HG03045 (cell line): ENCODE data around the gene FRMD4A.

Experiments used
- ATAC-seq: cut with Tn5 transposase; IDR thresholded peaks from one replicate; pipeline ENCODE4 v1.9.1; 2021; ENCODE audit warnings: mild to moderate bottlenecking, moderate library complexity; ENCODE audit not compliant: unreplicated experiment

Gene FRMD4A

DNA sequence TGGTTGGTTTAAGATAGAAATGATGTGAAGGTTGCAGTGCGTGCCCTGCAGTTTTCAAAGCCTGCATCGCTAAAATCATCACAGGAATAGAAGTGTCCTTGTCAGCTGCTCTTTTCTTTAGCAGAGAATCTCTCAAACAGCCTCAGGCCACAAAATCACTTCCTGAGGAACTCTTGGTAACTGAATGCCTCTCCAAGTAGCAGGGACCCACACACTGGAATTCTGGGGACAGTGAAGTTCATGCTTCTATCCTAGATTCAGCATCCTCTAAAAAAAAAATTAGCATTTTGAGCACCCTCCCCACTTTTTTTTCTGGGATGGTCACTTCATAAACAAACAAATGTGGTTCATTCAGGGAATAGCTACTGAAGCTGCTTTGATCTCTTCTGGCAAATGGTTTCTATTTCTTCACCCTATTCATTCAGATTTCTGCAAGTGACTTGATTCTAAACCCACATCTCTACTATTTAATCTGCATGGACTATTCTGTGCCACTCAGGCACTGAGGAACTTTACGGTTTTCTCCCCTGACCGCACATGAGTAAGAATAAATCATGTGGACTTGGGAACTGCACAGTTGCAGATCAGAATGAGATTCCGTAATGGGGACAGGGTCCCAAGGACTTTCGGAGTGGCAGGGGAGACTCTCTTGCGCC, 306.9 kb downstream of the FRMD4A start:
- no peak for ATAC-seq

DNA sequence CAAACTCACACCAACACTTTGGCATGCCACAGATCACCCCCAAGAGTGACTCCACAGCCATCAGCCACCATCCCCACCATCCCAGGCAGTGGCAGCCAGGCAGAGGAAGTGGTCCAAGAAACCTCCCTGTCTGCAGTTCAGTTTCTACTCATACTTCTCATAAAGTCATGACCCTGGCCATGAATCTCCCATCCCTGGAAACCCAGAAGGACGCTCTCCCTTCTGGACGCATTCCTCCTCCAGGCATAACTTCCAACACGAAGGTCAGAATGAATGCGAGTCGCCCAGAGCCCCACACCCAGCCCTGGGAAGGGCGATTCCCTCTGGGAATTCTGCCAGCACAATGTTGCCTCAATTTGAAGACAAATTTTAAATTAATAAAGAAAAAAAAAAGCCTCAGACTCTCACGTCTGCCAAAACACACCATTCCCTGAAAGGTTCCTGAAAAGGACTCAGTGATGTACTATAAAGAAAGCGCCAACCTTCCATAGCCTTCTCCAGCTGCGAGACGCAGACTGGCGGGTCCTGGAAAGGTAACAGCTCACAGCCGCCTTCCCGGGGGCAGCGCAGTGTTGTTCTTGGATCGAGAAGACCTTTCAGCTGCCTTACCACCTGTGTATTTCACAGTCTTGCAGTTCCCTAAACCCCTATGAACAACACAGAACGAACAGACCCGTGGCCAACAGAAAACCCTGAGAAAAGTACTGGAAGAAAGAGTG, 307.6 kb downstream of the FRMD4A start:
- ATAC-seq = no peak

DNA sequence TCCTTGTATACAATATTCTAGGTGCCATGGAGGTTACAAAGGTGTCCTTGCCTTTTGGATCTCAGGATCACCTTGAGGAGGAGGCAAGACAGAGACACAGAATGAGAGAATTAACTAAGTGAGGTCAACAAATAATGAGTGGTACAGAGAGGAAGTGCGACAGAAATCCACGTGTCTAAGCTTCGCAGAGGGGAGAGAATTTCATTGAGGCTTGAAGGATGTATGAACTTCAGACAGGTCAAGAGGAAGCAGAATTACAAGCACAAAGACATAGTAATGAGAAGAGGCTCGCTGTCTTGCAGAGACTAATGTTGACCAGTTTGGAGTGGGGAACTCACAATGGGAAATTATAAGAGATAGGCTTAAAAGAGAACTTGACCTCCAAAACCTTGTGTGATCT, 308.7 kb downstream of the FRMD4A start:
- ATAC-seq = no peak

DNA sequence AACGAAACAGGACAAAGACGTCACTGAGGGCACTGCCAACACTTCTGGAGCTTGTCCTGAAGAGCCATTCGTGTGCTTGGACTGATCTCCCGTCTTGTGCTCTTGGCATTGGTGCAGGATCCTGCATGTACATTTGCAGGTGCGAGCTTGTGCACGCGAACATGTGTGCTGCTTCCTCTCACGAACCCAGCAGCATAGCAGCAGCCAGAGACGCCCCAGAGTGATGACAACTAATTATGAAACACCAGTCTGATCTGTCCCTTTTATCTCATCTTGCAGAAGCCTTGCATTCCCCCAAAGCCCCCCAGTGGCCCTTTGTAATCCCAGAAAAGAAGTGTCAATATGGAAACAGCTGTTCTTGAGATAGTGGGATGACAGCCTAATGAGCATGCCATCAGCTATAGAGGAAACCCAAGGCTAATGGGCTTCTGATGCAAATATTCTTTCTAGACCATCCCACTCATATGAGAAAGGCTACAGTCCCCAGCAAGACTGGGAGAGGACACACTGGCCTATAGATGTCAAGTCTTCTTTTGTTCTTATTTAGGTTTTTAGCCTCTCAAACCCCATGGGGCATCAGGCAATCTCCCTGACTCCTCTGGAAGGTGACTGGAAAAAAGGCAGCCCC, 310.6 kb downstream of the FRMD4A start:
- ATAC-seq = no peak

DNA sequence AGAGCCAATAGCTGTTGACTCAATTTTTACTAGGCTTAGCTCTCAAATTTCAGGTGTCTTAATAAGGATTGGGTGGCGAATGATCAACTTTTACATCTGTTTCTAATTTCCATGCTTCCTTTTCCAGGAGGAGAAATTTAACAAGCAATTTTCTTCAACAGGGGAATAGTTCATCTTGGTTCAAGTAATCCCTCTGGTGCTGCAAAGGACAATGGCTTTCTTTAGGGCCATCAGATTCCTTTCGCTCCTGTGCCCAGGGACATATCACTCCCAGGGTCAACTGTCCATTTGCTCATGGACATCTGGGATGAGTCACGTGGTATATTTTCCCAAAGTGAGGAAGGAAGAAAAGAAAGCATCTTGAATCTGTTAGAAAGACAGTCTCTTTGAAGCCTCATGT, 313.3 kb downstream of the FRMD4A start:
- no peak for ATAC-seq

DNA sequence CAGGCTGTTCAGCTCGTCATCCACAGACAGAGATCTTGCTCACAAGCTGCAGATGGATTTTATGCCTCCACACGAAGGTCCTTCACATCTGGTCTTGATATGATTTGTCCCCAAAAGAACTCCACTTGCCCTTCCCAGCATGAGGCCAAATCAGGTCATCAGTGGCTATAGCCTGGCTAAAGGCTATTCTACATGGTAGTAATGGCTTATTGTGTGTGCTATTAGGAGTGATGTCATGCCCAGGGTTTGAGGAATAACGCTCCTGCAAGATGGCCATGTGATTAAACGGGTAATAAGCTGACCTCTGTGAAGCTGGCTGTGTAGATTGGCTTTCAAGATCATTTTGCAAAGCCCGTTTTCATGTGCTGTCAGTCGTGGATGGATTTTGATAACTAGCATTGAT, 313.8 kb downstream of the FRMD4A start:
- no peak for ATAC-seq

DNA sequence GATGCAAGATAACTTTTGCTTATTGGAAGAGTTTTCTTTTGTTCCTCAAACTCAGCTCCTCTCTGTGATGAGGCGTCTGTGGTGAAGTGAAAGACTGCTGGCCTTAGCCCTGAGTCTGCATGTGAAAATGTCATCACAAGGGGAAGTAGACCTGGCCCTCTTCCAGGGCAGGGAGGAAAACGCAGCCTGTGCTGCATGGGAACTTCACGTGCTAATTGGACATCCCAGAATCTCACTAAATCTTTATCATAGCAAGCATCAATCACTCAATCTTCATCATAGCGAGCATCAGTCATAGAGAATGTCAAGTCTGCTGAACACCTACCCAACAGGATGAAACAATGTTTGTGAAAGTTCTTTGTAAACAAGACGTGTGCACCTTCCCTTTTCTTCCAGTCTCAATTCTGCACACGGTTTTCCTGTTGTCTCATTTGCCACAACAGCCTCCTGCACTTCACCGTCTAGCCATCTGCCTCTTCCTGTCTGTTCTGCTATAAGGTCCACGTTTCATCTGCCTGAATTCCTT, 314.6 kb downstream of the FRMD4A start:
- no peak for ATAC-seq

DNA sequence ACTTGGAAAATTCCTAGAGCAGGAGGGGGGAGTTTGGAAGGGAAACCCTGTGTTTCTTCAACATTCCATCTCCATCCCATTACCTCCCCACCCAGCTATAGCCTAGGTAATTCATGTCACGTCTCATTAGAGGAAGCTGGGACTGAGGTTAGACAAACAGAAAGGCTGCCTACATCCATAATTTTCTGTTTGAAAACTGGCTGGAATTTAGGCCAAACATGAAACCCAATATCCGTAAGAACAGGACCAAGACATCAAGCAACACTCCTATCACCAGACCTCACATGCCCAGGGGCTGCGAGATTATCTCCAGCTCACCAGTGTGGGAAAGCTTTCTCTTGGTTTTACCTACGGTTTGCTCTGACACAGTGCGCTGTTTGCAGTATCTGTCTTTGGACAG, 316.3 kb downstream of the FRMD4A start:
- no peak for ATAC-seq

DNA sequence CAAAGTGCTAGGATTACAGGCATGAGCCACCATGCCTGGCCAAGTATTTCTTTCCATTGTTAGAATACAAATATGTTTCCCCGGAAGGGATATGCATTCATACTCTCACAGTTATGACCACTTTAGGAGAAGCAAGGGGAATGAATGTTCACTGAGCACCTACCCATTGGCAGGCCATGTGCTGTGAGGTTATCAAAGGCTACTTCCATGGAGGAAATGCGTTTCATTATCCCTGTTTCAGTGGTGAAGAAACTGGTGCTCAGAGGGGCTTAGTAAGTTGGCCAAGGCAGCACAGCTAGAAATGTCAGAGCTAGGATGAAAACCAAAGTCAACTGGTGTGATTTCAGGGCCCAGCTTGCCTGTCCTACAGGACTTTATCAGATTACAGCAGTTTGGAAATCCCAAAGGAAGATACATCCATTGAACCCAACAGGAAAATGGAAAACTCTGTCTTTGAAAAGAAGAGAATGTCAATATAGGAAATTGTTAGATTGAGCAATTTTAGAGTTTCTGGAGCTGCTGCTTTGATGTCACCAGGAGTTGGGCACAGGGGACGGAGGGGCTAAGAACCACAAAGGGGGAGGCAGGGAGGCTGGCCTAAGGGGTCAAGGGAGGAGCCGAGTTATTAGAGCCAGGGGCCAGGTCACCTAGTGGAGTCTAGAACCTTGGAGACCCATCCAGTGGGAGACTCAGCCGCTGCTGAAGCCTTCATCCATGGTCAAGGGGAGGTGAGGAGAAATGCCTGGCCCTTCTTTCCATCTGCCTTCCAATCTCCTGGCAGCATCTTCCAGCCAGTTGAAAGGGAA, 319.8 kb downstream of the FRMD4A start:
- ATAC-seq = no peak

DNA sequence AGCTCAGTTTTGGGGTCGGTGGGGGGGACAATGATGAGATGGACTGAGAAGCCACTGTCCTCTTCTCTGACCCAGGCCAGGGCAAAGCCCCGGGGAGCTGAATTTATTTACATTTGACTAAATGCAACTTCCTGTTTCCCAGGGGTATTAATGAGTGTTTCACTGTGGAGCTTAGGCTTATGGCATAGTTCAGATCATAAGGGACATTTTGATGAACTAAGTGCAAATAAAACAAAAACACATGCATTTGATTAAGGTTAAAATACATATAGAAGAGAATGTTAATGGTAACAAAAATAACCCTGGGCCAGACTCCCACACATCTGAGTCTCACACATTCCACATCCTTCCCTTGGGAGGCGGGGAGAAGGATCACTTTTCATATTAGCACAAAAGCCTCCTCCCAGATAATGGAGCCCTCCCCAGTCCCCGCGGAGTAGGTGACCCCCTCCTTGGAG, 320.6 kb downstream of the FRMD4A start:
- ATAC-seq = no peak

DNA sequence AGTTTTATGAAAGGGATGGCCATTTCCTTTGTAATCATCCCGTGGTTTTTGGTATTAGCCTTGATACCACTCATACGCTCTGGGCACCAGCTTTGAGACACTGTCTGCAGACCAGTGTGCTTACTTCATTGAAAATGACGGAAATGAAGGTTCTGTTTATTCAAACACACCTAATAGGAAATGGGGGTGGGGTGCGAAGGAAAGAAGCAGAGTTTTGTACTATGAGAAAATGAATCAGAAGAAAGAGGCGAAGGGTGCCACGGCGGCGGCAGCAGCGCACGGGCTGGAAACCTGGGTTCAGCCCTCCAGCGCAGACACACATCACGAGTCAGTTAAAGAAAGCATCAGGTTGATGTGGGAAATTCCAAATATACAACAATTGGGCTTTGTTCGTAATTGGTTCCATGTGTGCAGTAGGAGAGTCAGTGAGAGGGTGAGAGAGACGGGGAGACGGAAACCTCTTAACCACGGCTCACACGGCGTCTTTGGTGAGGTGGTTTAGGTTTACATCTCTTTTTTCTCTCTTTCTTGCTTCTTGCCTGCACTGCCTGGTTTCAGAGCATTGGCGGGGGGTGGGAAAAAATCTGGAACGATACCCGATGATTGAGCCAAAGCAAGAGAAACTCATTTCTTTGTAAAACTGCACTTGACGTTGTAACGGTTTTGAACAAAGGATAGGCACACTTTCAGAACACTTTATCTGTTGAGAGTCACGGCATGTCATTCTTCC, 321.2 kb downstream of the FRMD4A start:
- no peak for ATAC-seq

DNA sequence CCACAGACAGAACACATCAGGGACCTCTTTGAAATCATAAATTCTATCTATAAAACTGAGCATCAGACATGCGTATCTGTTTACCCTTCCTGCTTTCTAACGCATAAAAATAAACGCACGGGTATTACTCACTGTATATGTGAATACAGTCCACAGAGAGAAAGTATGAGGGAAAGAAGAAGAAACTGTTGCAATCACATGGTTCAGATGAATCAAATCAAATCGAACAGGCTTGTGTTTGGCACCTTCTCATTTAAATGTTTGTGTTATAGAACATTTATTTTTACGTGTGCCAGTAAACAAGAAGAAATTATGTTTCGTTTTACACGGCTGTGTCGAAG, 322.0 kb downstream of the FRMD4A start:
- ATAC-seq = no peak

DNA sequence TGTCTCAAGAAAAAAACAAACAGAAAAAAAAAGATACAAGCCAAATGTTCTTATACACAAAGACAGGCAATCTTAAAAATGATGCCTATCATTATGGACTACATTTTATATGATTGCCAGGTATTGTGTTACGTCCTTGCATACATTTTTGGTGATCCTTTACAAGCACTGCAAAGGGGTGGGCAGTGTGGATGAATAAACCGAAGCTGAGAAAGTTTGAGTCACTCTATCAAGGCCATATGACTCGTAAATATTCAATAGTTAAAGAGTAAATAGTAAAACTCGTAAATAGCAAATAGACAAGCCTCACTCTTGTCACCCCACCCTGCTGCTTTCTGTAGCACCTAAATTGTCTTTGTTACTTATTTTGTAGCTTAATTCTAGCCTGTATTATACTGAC, 326.2 kb downstream of the FRMD4A start:
- no peak for ATAC-seq

DNA sequence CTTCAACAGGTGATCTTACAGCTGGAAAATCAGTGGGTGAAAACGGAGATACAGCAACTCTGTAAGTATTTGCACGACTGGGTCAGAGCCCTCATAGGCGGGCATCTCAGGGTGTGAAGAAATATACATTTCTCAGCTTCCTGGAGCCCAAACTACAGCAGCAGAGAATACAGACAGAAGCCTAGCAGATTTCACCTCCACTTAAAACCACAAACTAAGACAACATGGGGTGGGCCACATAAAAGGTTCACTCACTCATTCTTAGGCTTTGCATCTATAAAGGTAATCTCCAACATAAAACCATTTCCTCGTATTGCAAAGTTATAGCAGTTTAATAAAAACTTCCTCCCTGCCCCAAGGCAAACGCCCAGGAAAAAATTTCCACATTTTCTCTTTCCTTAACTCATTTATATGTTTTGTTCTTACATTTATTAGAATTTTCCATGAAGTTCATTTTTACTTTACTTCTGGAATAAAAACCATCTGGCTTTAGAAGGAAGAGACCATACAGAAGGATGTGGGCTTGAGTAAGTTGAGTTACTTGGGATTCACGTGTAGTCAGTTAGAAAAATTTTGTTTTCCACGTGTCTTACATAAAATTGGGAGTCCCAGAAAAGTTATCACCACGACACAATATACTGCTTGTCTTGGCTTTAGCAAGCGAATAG, 327.1 kb downstream of the FRMD4A start:
- ATAC-seq = no peak

DNA sequence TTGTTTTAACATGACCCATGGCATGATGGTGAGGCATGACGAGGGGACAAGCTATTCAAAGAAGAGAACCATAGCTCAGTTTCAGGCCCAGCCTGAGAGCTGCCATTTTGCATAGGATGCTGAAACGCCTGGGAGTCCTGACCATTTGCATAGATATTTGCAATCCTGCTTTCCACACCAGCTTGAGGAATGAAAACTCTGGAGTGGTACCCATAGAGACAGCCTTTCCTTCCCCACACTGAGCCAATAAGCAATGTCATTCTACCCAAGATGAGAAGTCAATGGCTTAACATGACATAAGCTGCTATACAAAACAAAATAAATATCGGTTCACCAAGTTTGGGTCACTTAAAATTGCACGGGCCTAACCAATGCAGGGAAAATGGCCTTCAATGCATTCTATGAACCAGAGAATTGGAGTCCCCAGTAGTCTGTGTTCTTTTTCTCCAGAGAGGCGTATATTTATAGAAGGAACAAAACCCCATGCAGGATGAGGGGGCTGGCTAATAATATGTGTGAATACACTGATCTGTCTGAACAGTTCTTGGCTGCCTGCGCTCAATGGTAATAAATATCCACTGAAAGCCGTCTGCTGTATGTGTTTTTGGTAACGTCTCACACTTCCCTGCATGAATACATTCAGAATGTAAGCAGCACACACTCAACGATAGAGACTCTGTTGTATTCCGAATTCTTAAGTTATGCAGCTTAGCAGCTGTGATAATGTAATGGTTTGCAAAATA, 329.3 kb downstream of the FRMD4A start:
- ATAC-seq = no peak

DNA sequence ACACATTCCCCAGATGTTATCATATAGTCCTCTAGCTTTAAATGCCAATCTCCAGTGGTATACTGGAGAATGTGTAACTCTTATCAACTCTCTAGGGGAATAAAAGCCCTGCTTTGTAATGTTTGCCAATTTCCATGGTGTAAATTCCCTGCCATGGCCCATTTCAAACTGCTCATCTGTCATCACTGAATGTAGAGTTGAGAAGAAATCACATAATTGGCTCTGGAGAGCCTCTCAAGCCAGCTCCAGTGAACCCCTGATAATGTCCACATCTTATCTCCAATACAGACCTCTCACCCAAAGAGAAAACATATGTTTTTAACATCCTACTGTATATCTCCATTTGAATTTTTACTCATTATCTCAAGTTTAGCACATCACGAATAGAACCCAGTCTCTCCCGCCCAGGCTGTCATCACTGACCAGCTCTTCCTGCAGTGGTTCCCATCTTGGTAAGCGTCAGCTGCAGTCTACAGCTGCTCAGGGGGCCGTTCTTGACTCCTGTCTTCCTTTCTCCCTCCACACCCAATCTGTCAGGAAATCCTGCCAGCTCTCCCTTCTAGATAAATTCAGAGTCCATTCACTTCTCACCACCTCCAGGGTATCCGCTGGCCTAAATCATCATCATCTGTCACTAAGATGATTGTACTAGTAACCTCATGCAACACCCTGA, 332.4 kb downstream of the FRMD4A start:
- ATAC-seq = no peak

DNA sequence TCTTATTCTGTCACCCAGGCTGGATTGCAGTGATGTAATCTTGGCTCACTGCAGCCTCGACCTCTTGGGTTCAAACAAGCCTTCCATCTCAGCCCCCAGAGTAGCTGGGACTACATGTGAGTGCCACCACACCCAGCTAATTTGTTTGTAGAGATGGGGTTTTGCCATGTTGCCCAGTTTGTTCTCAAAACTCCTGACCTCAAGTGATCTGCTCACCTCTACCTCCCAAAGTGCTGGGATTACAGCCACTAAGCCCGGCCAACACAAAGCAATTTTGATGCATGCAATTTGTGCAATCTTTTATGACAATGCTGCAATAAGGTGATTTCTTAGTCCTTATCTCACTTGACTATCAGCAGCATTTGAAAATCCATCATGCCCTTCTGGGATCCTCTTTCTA, 333.1 kb downstream of the FRMD4A start:
- no peak for ATAC-seq

DNA sequence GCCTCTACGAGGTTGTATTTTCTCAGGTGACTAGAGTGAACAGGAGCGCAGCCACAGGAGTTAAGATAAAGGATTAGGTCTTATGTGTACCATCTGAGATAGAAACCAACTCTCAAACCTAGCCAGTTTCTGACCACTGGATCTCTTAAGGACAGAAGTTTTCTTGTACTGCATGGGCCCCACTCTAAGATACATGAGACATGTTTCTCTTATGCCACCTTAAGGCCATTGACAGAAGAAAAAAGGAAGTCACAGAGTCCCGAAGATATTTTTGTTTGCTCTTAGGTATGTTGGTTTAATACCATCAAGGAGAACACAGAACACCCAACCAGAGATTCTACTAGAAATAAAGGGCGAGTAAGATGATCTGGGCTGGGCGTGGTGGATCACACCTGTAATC, 335.8 kb downstream of the FRMD4A start:
- no peak for ATAC-seq

DNA sequence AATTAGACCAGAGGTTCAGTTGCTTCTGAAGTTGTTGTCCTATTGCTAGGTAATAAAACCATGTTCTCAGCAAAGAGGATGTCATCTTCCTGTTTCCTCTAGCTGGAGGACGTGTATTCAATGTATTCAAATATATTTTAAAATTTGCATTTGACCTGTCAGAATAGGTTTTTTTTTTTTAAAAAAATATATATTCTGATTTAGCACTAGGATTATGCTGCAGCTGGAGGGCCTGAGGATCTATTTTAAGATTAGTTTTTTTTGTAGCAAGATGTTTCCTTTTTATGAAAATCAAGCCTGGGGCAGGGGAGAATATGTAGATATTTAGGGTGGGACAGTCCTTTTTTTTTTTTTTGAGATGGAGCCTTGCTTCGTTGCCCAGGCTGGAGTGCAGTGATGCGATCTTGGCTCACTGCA, 337.0 kb downstream of the FRMD4A start:
- ATAC-seq = no peak
